GM18505 (cell line): ENCODE results near the gene LTB4R2.

Experiments
- ATAC-seq: cut with Tn5 transposase; IDR thresholded peaks from one replicate; pipeline ENCODE4 v1.9.1; 2021; ENCODE audit not compliant: unreplicated experiment
- POLR2A ChIP-seq: IDR thresholded peaks from 4 replicates; pipeline ENCODE4 v1.6.1; 2011; ENCODE audit warnings: borderline replicate concordance; ENCODE audit not compliant: insufficient read depth, insufficient read length; ENCODE audit errors: extremely low read depth

LTB4R2 gene

DNA sequence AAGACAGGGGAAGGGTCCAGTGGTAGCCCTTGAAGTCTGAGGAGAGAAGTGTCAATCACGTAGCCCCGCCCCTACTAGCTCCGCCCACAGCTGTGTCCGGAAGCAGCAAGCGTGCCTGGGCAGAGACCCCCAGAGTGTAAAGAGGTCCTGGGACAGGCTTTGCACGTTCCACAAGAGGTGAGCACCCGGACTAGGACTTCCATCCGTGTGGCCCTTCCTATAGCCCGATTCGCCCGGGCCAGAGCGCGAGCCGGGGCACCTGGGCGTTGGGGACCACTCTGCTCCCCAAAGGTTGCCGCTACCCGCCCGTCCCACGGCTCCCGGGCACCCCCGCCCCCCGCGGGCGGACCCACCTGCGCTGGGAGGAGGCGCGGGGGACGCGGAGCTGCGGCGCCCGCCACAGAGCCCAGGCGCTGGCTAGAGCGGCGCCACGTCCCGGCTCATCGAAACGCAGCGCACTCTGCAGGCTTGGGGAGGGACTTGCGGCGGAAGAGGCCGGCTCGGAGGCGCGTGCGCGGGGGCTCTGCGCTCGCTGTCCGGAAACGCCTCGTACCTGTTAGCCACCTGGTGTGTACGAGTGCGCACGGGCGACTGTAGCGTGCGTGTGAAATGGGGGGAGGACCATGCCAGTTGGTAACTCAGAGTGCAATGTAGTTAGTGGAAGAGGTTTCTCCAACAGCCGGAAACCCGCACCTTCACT is 38.7 kb upstream of the LTB4R2 start, which contains the start of gene RABGGTA:
RABGGTA (minus strand) TSS at position 464 of the 700 bp plus-strand sequence. CDS start 482 bp downstream, outside the sequence.
- peak; percentile 81 for ATAC-seq
- peak; percentile 93 for TF ChIP-seq POLR2A

GRCh38 chr14:24271834-24272263 is 38.1 kb upstream of the LTB4R2 start:
- no peak for ATAC-seq
- no peak for TF ChIP-seq POLR2A

- ATAC-seq = no peak
- no peak for TF ChIP-seq POLR2A
Measured at GRCh38 chr14:24272467-24272866, 37.5 kb upstream of the LTB4R2 start.

DNA sequence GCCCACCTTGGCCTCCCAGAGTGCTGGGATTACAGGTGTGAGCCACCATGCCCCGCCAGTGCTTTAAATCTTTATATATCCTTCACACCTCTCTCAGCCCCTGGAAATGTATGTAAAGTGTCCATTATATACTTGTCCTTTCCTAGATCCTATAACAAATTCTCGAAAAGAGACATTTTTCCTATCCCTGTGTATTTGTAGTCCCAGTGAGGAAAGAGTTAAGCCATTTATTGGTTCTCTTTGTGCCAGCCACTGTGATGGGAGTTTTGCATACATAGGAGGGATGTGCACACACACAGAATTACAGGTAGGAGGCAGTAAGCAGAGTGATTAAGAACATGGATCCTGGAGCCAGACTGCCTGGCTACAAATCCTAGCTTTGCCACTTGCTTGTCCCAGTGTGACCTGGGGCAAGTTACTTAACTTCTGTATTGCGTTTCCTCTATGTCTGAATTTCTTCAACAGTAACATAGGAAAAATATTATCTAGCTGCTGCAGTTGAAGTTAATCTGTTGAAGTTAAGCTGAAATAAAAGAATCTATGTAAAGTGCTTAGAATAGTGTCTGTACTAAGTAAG is 36.4 kb upstream of the LTB4R2 start:
- TF ChIP-seq POLR2A = no peak
- ATAC-seq = no peak

DNA sequence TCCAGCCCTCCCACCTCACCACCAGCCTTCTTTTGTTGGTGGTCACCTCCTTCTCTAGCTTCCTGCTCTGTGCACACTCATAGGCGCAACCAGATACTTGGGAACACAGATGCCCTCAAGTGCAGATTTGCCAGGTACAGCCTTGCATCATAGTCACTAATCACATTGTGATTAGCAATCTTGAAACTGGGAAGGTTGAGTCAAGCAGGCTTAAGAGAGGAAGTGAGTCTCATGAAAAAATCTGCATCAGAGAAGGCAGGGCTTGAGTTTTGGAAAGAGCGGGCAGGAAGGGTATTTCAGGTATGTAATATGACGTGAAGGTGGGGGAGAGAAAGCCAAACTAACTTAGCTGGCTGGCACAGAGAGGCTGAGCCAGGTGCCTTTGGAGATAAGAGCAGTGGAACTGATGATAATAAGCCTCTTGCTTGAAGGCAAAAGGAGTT is 35.8 kb upstream of the LTB4R2 start:
- peak; percentile 39 for ATAC-seq
- TF ChIP-seq POLR2A = peak; percentile 42

DNA sequence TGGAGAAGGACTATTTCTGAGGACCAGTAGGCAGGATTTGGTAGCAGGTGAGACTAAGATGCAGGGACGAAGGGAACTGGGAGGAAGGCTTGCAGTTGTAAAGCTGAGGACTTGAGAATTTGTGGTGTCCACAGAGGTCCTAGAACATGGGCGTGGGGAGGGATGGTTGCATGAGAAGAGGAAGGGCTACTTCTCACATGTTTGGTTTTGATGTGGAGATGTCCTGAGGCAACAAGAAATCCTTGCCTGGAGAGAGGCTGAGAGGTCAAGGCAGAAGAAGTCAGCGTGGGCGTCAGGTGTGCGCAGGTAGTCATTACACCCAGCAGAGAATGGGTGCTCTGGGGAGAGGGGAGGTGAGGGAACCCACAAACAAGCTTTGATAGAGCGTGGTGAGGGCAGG is 32.9 kb upstream of the LTB4R2 start:
- no peak for ATAC-seq
- TF ChIP-seq POLR2A = no peak

DNA sequence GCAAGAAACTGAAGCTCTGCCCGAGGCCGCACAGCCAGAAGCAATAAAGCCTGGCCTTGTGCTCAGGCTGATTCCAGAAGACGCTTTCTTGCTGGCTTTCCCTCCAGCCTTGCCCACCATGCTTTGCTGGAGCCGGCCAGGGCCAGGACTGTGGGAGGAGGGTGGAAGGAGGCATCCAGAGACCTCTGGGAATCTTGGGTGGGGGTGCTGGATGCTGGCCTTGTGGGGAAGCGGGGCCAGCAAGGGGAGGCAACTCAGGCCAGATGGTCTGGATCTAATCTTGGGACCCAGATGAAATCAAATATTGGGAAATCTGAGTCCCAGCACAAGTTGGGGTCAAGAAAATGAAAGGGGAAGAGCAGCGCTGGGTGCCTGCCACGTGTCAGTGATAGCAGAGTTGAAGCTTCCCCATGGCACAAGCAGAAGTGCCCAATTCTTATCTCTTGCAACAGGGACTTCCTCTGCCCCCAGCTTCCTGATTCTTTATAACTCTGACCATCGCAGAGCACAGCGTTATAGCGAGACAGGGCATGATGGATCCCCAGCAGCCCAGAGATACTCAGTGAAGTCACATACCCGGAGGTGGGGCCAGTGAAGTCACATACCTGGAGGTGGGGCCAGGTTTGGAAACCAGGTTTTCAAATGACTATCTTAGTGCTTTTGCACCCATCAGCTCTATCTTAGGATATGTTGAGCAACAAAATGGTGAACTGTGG is 32.2 kb upstream of the LTB4R2 start:
- ATAC-seq = no peak
- no peak for TF ChIP-seq POLR2A

DNA sequence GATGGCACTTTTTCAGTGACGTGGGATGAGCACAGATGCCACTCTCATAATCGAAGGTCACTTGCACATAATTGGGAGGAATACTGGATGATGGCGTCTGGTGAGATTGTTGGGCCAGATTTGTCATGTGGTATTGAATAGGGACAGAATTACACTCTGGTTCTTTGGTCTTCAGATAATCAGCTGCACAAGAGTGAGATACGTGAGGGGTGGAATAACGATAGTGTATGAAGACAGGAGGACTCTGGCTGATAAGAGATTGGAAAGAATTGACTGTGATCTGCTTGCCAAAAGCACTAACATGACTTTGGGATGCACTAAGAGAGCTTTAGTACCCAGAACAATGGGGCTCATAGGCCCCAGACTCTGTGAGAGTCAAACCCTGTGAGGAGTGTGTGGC is 31.5 kb upstream of the LTB4R2 start:
- ATAC-seq = no peak
- TF ChIP-seq POLR2A = no peak

DNA sequence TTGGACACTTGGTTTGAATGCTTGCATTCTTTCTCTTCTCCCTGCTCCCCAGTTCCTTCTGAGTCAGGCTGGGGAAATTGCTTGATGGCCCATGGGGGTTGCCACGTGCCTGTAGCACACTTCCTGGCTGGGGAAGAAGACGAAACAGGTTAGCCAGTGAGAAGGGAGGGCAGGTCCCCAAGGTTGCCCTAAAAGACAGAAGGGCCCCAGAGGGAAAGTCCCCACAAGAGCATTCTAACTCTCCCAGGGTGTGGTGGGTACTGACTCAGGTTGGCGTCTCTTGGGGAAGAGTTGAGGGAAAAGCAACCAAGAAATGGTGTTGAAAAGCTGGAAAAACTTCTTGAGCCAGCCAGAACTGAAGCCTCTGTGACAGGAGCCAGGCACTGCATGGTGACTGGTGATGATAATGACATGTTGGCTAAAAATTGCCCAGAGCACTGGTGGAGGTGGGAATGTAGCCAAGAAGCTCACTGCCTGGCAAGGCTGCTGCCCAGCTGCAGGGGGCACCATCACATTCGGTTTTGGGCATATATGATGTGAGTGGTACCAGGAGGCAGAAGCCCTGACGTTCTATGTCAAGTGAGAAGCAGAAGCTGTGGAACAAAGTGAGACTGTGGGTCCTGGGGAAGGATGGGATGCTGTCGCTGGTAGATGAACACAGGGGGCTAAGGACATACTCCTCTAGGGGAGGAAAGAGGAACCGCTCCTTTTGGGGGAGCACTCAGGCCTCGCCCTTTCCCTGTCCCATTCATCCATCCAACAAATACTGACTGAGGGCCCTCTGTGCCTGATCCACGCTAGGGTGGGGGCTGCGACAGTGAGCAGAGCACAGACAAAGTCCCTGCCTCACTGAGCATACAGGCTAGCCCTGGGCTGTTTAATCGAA is 30.4 kb upstream of the LTB4R2 start:
- peak; percentile 57 for ATAC-seq
- no peak for TF ChIP-seq POLR2A

DNA sequence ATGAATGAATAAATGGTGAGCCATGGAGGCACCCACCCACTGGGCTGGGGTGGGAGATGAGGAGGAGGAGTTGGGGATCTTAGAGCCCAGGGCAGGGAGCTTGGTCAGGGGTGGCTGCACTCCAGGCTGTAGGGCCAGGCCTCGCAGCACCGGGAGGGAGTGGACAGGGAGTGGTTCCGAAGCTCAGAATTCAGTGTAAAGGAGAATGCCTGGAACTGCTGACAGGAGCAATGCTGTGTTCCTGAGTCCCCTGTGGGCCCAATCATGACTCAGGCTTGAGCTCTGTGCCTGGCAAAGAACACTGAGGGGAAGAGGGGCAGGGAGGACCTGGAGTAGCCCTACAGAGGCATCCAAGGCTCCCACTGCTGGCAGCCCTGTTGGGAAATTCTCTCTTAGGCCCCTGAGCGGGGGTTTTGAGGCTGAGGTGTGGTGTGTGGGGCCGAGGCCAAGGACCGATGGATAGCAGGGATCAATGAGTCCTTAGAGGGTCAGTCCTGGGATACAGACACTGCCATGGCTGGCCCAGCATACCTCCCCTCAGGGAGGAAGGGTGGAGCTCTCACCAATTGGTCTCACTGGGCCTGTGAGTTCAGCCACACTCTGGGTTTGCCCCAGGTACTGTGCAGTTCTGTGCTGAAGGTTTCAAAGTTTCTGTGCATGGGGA is 29.0 kb upstream of the LTB4R2 start:
- no peak for ATAC-seq
- no peak for TF ChIP-seq POLR2A

DNA sequence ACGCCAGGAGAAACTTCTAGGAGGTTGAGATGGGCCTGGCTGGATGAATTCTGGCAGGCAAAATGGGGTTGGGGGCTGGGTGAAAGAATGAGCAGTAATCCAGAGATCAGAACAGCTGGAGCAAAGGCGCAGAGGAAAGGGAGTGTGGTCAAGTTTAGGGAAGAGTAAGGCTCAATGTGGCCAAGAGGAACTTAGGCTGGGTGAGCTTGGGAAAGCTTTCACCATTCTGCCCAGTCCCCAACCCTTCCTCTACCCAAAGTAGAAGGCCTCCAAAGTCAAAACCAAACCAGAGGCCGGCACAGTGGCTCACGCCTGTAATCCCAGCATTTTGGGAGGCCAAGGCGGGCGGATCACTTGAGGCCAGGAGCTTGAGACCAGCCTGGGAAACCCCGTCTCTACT is 28.3 kb upstream of the LTB4R2 start:
- no peak for ATAC-seq
- TF ChIP-seq POLR2A = no peak

DNA sequence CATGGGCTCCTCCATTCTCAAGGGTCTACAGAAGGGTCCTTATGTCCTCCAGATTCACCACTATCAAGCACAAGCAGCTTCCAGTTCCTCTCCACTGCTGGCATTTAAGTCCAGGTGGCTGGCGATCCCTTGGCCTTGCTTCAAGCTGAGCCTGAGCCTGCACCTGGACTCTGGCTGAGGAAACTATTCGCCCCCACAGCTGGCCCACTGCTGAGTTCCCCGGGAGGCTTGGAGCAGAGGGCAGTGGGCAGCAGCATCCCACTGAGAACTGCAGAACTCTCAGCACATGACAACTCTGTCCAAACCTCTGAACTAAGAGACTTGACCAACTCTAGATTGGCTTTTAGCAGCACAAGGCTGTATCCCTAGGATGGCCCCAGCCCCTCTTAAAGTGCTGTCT is 27.2 kb upstream of the LTB4R2 start:
- no peak for ATAC-seq
- TF ChIP-seq POLR2A = no peak

GRCh38 chr14:24283796-24284460 is 26.0 kb upstream of the LTB4R2 start:
- no peak for ATAC-seq
- no peak for TF ChIP-seq POLR2A

- ATAC-seq = no peak
Measured at GRCh38 chr14:24284501-24285035, 25.4 kb upstream of the LTB4R2 start.

More at GRCh38 chr14:24284501-24285035, 25.4 kb upstream of the LTB4R2 start:
- TF ChIP-seq POLR2A = no peak
